HCEC 1CT (cell line): ENCODE data around the gene HMGA1.

Experiments
- DNase-seq: peaks from one replicate; pipeline ENCODE4 v3.0.0-alpha.2; 2017

The HMGA1 gene

DNA sequence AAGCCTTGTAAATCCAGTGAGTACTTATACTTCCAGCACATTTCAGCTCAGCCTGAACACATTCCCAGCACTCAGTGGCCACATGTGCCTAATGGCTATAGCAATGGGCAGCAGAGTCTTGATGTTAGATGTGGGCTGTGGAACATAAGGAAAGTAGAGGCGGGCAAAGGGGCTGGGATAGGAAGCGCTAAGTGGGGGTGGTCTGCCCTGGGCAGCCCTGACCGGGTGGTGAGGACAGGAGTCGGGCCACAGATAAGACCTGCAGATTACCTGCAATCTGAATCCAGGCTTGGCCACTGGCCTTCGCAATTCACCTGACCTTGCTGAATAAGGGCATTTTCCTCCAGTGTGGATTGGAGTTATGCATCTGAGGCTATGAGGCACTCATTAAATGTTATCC lies 11.1 kb upstream of the HMGA1 start:
- no peak for DNase-seq

DNA sequence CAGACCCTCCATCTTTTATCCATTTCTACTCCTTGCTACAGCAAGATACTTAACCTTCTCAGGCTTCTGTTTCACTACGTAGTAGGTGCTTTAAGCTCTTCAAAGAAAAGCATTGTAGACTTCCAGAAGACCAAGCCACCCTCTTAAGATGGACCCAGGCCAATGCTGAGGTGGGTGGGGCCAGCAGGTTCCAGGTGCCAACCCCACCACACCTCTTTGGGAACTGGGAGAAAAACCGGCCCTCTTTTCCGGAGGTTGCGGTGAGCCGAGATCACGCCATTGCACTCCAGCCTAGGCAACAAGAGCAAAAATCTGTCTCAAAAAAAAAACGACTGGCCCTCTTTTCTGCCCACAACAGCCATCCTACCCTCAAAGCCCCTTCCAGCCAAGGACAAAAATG lies 10.6 kb upstream of the HMGA1 start:
- DNase-seq = no peak

DNA sequence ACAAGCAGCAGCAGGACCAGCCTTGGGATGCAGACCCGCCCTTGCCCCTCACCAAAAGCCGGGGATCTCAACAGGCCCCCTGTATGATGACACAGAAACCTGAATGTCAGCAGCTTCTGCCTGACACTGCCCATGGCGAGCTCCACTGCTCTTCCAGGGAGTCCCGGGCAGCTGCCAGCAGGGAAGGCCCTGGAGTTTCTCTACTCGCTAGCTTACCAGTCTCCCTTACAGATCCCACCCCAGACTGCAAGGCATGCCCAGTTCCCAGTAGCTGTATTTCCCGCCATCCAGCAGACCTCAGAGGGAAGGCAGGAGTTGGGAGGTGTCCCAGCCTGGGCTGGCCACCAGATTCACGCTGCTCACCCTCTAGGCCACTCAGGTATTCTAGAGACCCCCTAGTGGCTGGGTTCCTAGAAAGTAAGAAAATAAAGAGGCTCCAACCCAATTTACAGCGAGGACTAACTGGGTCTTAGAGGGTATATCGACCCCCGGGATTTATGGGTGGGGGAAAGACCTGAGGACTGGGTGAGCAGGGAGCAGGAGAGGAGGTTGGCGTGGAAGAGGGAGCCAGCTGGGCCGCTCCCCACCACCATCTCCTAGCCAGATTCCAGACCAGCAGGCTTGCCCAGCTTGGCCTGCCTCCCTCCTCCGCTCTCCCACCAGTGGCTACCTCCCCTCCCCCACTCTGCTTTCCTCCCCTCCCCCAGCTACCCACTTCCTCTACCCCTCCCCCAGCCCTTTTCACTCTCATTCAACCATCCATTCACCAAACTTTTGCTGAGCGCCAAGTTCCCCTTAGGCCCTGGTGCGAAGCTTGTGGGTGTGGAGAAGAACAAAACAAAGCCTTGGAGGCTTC lies 9.7 kb upstream of the HMGA1 start:
- no peak for DNase-seq

DNA sequence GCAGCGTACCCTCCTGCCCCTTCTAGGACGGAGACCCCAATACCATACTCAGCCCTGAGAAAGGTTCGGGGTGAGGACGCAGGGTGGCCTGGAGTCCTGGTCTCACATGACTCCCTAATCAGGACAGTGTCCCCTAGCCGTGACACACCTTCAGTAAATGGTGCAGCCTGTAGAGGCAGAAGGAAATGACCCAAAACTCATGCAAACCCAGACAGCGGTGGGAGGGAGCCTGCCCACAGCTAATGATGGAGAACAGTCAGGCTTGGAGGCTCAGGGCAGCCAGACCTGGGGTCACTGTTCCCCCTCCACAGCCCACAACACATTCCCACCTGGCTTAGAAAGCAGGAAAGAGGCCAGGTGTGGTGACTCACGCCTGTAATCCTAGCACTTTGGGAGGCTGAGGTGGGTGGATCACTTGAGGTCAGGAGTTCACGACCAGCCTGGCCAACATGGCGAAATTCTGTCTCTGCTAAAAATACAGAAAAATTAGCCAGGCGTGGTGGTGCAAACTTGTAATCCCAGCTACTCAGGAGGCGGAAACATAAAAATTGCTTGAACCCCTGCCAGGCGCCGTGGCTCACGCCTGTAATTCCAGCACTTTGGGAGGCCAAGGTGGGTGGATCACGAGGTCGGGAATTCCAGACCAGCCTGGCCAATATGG lies 8.8 kb upstream of the HMGA1 start:
- DNase-seq = no peak

DNA sequence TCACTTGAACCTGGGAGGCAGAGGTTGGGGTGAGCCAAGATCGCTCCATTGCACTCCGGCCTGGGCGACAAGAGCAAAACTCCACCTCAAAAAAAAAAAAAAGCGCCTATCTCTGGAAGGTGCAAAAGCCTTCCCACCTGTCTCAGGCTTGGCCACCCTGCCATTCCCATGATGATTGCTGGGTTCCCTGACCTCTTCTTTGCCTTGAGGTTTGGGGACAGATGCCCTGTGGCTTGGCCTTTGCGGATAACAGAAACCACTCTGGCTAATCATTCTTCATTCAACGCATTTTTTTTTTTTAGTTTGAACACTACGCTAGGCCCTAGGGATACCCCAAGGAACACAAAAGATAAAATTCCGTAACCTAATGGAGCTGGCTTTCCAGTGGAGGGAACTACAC lies 6.8 kb upstream of the HMGA1 start:
- no peak for DNase-seq

DNA sequence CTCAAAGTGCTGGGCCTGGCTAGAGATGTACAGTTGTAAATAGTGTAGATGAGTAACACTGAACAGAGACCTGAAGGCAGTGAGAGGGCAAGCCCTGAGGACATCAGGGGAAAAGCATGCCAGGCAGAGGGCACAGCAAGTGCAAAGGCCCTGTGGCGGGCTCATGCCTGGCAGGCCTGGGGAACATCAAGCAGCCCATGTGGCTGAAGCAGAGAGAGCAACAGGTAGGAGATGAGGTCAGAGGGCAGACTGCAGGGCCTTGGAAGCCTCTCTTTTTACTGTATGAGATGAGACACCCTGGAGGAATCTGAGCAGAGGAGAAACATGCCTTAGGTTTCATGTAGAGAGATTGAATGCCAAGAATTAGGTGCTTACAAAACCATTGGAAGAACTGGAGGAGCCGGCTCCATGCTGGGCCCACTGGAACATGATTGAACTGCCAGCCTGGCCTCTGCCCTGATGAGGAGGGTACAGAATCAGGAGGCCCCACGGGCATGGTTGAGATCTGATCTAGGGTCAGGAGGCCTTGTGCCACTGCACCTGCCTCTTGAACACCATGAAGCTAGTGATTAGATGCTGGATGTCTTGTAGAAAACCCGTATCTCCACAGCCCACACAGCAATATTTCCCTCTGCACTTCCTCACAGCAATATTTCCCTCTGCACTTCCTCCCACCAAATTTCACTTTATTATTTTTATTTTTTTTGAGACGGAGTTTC lies 5.9 kb upstream of the HMGA1 start:
- no peak for DNase-seq

DNA sequence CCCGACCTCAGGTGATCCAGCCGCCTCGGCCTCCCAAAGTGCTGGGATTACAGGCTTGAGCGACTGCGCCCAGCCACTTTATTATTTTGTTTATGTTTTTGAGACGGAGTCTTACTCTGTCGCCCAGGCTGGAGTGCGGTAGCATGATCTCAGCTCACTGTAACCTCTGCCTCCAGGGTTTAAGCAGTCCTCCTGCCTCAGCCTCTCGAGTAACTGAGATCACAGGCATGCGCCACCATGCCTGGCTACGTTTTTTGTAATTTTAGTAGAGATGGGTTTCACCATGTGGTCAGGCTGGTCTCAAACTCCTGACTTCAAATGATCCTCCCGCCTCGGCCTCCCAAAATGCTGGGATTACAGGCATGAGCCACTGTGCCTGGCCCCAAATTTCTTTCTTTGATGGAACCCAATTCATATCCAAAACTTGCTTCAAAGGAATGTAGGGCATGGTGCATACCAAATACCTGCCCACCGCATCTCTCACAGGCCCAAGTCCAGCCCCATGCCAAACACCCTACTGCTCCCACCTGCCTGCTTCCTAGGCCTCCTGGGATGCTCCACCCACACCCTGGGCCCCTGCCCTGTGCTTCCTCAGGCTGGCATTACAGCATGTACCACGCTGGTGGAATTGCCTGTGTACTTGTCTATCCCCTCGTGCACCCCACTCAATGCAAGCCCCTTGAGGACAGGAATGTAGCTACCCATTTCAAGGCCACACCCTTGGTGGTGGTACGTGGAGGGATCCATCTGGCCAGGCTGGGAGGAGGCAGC lies 4.9 kb upstream of the HMGA1 start:
- no peak for DNase-seq

DNA sequence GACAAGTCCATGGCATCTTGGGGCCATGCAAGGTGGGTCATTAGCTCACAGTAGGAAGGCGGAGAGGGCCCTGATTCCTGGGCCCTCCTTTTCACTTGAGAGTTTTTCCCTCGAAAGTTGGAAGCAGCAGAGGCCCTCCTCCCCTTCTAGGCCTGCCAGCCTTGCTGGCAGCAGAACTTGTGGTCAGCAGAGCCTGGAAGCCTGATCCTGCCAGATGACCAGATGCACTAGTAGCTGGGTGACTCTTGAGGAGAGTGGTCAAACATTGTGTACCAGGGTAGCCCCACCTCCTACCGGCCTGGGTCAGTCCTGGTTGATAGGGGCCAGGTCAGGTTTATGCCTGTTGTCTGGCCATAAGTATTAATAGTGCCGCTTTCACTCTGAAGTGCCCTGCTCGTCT lies 3.8 kb upstream of the HMGA1 start:
- DNase-seq = no peak

DNA sequence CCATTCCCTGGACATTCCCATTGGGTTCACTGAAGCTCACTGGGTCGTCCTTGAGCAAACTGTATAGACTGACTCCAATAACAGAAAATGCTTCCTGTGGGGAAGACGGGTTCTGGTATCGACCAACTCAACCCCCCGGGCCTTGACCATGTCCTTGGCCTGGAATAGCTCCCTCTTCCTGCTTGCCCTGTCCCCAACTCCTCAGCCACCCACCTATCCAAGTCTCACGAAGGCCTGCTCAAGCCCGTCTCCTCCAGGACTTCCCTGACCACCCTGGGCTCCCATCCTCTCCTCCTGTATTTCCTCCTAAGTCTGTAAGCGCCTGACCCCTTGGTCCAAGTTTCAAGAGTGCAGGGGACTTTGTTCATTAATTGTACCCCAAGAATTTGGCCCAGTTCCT lies 2.8 kb upstream of the HMGA1 start:
- no peak for DNase-seq

DNA sequence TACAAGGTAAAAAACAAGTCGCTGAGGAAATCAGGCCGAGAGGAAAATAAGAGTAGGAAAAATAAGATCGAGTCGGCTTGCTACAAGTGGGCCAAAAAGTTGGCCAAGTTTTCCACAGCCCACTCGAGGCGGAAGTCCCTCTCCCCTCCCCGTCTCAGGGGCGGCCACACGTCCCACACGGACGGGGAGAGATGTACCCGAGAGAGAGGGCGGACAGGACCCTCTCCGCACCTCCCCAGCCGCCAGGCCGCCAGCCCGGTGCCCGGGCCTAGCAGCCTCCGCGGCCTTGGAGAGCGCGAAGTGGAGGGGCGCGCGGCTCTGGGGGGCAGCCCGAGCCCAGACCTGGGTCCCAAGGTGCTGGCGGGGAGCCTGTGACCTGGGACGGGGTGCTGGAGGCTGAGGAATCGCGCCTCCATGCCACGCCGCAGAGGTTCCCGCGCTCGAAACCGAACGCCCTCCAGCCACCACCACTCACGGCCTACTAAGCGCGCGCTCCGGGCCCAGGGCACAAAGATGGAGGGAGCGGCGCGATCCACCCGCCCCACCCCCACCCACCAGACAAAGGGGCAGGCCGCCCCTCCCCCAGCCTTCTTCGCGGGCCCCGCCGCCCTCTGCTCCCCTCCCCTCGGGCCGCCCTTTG lies 1.9 kb upstream of the HMGA1 start:
- no peak for DNase-seq

DNA sequence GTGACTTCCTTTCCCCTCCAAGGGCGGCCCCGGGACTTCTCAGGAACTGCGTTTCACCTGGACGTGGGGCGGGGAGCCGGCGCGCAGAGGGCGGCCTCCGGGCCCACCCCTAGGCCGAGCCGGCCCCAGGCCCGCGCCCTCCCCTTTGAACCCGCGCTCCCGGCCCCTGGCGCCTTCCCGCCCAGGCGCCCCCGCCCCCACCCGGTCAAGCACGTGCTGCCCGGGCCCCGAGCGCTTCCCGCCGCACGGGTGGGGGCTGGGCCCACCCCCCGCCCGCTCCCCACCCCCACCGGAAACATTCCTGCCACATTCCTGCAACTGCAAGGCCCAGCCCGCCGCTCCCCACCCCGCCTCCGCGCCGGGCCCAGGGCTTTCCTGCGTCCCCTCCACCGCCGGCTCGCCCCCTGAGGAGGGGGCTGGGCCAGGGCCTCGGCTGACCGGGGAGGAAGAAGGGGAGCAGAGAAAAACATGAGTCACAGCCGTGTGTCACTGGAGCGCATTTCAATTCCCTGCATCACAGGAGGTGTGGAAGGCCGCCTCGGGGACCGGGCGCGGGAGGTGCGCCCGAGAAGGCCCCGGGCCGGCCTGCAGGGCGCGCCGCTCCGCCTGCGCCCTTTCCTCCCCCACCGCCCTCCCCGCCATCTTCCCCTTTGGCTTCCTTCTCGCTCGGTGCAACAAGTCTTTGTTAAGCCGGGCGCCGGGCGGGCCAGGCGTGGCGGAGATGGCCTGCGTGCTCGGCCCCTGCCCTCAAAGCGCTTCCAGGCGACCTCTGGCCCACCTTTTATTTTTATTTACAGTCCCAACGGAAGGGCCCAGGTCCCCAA lies 1.2 kb upstream of the HMGA1 start:
- peak; percentile 84 for DNase-seq

DNA sequence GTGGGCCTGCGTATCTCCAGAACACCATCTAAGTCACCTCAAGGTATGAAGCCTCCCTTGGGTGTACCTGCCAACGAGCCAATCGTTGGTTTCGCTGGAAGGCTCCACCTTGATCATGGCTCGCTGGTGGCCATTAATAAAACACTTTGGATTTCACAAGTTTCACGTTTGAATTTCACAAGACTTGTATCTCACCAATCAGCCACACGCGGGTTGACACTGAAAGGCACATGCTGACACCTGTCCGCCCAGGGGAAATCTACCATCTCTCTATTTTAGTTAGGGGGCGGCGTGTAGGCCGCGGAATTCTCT lies 586 bp upstream of the HMGA1 start:
- DNase-seq = no peak

DNA sequence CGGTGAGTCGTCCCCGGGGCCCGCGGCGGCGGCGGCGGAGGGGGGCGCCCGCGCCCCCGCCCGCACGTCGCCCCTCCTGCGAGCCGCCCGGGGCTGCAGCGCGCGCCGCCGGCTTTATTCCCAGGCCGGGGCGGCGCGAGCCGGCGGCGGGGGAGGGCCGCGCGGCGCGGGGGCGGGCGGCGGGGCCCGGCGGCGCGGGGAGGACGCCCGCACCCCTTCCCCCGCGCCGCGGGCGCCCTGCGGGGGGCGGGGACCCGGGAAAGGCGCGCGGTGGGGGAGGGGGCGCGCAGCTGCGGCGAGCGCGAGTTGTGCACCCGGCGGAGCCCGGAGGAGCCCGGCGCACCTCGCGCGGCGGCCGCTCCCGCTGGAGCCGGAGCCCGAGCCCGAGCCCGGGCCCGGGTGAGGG lies 646 bp downstream of the HMGA1 start:
- DNase-seq = no peak

DNA sequence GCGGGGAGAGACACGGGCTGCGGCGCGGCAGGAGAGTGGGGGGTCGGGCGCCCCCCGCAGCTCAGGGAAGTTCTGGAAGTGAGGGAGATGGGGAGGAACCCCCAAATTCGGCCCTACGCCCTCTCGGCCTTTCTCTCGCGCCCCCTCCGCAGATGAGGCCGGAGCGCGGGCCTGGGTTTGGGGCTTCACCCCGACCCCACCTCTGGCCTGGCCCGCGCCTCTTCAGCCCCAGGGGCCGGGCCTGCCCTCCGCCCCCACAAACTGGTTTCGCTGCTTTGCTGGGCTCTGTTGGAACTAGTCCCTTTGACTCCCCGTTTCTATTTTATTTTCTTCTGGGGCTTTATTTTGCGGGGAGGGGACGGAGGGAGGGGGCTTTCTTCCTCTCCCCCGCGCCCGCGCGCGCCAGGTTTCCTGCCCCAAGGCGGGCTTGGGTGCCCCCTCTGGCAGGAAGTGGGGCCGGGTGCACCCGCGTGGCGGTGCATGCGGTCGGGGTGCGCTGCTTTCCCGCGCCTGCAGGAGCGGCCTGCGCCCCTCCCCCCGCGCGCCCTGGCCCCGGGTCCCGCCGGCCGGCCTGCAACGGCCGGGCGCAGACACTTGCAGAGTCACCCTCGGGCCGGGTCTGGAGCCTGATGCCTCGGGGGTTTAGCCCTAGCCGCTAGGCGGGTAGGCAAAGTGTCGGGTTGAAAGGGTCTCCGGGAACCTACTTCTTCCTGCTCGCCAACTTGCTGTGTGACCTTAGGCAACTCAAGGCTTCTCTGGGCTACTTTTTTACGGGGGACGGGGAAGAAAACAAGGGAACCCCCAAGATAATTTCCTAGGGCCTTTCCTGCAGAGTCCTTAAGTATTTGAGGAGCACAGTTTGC lies 1.3 kb downstream of the HMGA1 start:
- peak; percentile 41 for DNase-seq

DNA sequence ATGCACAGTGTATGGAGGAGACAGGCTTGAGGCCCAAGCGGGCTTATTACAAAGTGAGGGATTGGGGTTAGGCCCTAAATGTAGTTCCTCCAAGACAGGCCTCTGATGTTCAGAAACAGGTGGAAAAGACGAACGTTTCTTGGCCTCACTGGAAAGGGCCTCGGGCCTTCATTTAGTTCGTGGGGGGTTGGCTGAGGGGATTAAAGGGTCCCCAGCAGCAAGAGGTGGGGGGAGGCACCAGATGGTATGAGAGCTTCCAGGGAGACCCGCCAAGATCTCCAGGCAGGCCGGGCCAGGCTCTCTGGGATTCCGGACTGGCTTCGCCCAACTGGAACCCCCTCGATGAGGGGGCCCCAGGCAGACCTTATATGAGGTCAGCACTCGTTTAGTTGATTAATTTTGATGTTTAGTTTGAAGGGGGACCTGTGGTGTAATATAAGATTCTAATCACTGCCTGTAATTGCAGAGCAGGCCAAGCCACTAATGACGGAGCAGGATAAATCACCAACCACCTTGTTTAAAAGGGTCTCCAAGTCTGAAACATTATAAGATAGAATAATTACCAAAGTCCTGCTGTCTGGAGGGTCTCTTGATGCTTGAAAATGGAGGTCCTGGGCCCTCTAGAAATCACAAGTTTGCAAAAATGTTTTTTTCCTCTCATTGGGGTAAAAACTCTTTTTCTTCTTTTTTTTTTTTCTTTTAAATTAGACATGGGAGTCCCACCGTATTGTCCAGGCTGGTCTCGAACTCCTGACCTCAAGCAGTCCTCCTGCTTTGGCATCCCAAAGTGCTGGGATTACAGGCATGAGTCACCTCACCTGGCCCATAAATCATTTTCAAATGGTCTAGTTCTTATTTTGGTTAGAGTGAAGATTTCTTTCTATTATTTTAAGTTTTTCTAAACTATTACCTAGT lies 2.2 kb downstream of the HMGA1 start:
- DNase-seq = no peak

DNA sequence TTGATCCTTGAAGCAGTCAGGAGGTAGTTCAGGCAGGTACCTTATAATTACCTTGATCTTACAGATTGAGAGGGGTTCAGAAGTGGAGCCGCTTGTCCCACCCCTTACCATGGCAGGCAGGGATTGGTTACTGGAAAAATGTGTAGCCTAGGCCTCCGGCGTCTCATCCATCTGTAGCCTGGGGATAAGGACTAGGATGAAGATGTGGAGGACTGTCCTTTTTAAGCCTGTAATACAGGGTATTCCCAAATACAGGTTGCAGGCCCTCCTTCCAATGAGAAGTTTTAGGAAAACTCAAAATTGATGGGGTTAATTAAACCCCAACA lies 2.8 kb downstream of the HMGA1 start:
- no peak for DNase-seq

DNA sequence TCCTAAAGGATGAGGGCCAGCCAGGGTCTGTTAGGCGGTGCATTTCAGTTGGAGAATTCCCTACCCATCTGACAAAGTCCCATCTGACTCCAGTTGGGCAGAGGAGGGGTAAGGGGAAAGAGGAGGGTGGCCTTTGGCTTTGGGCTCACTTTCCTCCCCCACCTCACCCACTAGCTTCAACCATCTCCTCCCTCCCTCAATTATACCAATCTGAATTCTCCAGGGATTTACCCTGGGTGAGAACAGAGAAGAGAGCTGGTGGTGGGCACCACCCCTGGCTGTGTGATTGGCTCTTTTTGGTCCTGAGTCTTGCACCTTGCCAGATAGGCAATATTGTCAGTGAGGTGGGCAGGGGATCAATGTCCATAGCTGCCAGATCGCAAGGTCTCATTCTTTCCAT lies 3.2 kb downstream of the HMGA1 start:
- no peak for DNase-seq

DNA sequence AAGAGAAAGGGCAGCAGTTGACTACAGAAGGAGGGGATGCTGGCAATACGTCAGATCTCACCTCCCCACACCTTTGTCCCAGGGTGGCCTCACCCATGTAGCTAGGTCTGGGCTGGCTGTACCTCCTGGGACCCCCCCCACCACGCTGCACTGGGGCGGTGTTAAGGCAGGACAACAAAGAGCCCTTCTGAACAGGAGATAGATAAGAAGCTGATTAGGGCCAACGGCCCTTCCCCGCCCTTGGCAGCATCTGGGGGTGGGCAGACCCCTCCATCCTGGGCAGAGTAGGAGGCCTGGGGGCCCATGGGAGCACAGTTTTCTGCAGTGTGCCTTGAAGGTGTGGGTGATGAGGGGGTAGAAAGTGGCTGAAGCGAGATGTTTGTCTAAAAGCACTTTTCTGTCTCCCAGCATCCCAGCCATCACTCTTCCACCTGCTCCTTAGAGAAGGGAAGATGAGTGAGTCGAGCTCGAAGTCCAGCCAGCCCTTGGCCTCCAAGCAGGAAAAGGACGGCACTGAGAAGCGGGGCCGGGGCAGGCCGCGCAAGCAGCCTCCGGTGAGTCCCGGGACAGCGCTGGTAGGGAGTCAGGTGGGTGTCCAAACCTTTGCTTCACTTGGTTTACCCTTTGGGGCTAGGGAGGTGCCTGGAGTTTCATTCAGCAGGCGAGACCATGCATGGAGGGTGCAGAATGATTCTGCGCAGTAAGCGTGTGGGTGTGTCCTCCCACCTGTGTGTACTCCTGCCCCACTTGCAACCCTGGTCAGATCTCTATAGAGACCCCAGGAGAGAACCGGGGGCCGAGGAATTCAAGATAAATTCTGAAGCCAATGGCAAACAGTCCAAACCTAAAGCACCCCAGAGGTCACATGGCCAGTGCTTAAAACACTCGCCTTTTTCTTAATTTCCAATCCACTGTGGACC lies 3.9 kb downstream of the HMGA1 start:
- DNase-seq = no peak
